HEK293T (cell line): ENCODE measurements around the gene VTCN1.

Experiments used
- FOXK2 ChIP-seq: fragments of 450-650 bp; IDR thresholded peaks from 2 replicates; pipeline ENCODE4 v1.6.1; 2016; ENCODE audit warnings: mild to moderate bottlenecking
- FOXM1 ChIP-seq: fragments of 450-650 bp; IDR thresholded peaks from 2 replicates; pipeline ENCODE4 v1.6.1; 2017; ENCODE audit warnings: mild to moderate bottlenecking, borderline replicate concordance
- HDGF ChIP-seq: fragments of 450-650 bp; IDR thresholded peaks from 2 replicates; pipeline ENCODE4 v1.6.1; 2017; ENCODE audit warnings: antibody characterized with exemption, borderline replicate concordance
- TARDBP ChIP-seq: fragments of 450-650 bp; IDR thresholded peaks from 2 replicates; pipeline ENCODE4 v1.6.1; 2016

GRCh38 chr1:117176579-117176978 is 34.1 kb downstream of the VTCN1 start:
- TF ChIP-seq TARDBP (no peak), FOXK2 (no peak), FOXM1 (no peak), HDGF (no peak)
